ENCODE results near the gene SQSTM1. TPM values are rescaled to one million over a fixed set of nuclear protein-coding genes. Genes with fewer than 3 reads are reported as not detected.

Gene SQSTM1
- total and polyA plus RNA-seq, 2 of the 8 experiments (the other 6 are each of a cell fraction or from before 2014, with no cell fraction given), result 78.6 to 110 TPM

DNA sequence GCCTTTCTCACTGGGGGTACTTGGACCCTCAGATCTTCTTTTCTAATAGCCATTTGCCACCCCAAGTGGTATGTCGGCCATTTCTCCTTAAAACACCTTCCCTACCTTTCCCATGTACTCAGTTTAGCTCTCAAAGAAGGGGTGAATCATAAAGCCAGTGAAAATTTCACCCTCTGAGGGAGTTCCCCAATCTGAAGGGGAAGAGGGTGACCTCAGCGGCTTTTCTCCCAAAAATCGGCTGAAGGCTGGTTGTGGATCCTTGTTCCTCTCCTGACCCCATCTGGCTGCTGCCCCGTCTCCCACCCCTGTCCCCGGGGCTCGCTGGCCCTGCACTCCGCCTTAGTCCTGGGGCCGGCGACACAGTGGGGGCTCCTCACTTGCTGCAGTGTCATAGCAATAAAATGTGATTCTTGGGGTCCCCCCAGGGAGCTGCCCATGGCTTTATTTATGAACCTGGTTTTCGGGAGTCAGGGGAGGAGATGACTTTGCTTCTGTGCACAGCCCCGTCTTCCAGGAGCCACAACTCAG, 44.2 kb upstream of the SQSTM1 start:
- WGBS, 2 experiments (ENCODE audit: extremely low coverage in 1 of 2, insufficient coverage in 1 of 2, insufficient read length in 1 of 2, insufficient replicate concordance in 2 of 2, low coverage in 1 of 2, low lambda C conversion rate in 2 of 2, missing lambda C conversion rate in 1 of 2), result 95% methylated on average over 11 of the region's 11 CpGs; no CpG with 5 or more reads in 1 of the 2 experiments
- H2BK20ac ChIP-seq (ENCODE audit: low read length), result no peak overlapping the region
- no peak overlapping the region for H3K4me2 ChIP-seq (ENCODE audit: insufficient read depth in 1 of 2, low read depth in 2 of 2, low read length in 2 of 2)
- no peak overlapping the region for H2BK15ac ChIP-seq (ENCODE audit: low read length)
- no peak overlapping the region for H2AFZ ChIP-seq (ENCODE audit: low read length)
- no peak overlapping the region for H2BK120ac ChIP-seq (replicated peaks; ENCODE audit: low read depth, low read length)
- no peak overlapping the region for H3K14ac ChIP-seq (ENCODE audit: insufficient read length)
- H3K9me3 ChIP-seq (ENCODE audit: insufficient read depth in 2 of 2, low read depth in 1 of 2, low read length in 1 of 2), result no peaks in the 10 kb centered on the region
- no peaks in the 10 kb centered on the region for H3K79me2 ChIP-seq (ENCODE audit: control insufficient read depth in 1 of 2, insufficient read depth in 2 of 2, low read length in 2 of 2)
- POLR2A ChIA-PET (ENCODE audit: partially characterized antibody), result interaction anchor here (0.6 to 2.2 kb wide), 3 partner anchors 9 to 20 kb away, joined by 3 to 10 read pairs (median 5); no protein-coding TSS in a partner anchor
- H4K8ac ChIP-seq (ENCODE audit: extremely low read depth, insufficient read depth, low read length), result no peak overlapping the region
- TF ChIP-seq SP1 (IDR thresholded peaks at IDR 0.05; ENCODE audit: low read depth, low read length) (no peak), TEAD4 (IDR thresholded peaks at IDR 0.05; ENCODE audit: low read depth, low read length) (no peak), TBP (IDR thresholded peaks at IDR 0.05; ENCODE audit: low read depth, low read length) (no peak), BCL11A (IDR thresholded peaks at IDR 0.05; ENCODE audit: low read depth in 2 of 2, low read length in 2 of 2) (no peak), TCF12 (IDR thresholded peaks at IDR 0.05; ENCODE audit: low read depth, low read length) (no peak), TAF1 (IDR thresholded peaks at IDR 0.05; ENCODE audit: low read depth, low read length) (no peak), RFX5 (IDR thresholded peaks at IDR 0.05; ENCODE audit: borderline replicate concordance, low read depth, low read length) (no peak), BACH1 (IDR thresholded peaks at IDR 0.05; ENCODE audit: low read length) (no peak), KDM1A (IDR thresholded peaks at IDR 0.05; ENCODE audit: borderline replicate concordance, low read length) (no peak), PHF8 (conservative IDR thresholded peaks at IDR 0.05; ENCODE audit: low read depth, low read length) (no peak)
- H3K79me1 ChIP-seq (ENCODE audit: low read depth, low read length), result no peaks in the 10 kb centered on the region; the same call in 1 of the 2 replicates
- CTCF ChIA-PET (ENCODE audit: partially characterized antibody), result interaction anchor here (0.8 to 4.0 kb wide), 6 partner anchors 12 to 44 kb away, joined by 3 to 32 read pairs (median 4); partner anchors contain the start of gene MAML1
- H3K9ac ChIP-seq (replicated peaks in 1 of 4; ENCODE audit: extremely low read depth in 1 of 4, low read depth in 3 of 4, low read length in 3 of 4), result no peak overlapping the region
- no peak overlapping the region for H3K4ac ChIP-seq (replicated peaks; ENCODE audit: insufficient read length, low read depth, low read length)
- no peak for FAIRE-seq
- no peak overlapping the region for H2AK5ac ChIP-seq (ENCODE audit: low read depth, low read length)
- no peak overlapping the region for H2BK5ac ChIP-seq (ENCODE audit: low read depth, low read length)
- H3K4me3 ChIP-seq (ENCODE audit: extremely low read depth in 1 of 4, insufficient read depth in 2 of 4, low read depth in 3 of 4, low read length in 4 of 4), result no peak overlapping the region
- no peak overlapping the region for H4K5ac ChIP-seq (ENCODE audit: insufficient read length, low read depth, low read length)
- H3K36me3 ChIP-seq (ENCODE audit: control insufficient read depth in 2 of 4, insufficient read depth in 4 of 4, low read length in 3 of 4), result peaks cover 15 to 43% (median 41%) of the 10 kb centered on the region in 4 experiments; a peak in 7 of 8 replicates
- no peaks in the 10 kb centered on the region for H3K23me2 ChIP-seq (ENCODE audit: low read depth, low read length)
- H3K23ac ChIP-seq (ENCODE audit: insufficient read length), result no peak overlapping the region
- no peak for DNase-seq (ENCODE audit: low read depth in 1 of 2, low spot score in 2 of 2)
- no peak overlapping the region for H2BK12ac ChIP-seq (ENCODE audit: low read depth, low read length)
- H3K56ac ChIP-seq (replicated peaks; ENCODE audit: insufficient read length, low read depth, low read length), result no peak overlapping the region
- H3K18ac ChIP-seq (ENCODE audit: extremely low read depth, low read length), result no peak overlapping the region
- H3K27me3 ChIP-seq (replicated peaks in 1 of 4; ENCODE audit: control insufficient read depth in 3 of 4, extremely low read depth in 1 of 4, insufficient read depth in 3 of 4, low read length in 3 of 4), result no peaks in the 10 kb centered on the region
- no peaks in the 10 kb centered on the region for H3K4me1 ChIP-seq (replicated peaks in 1 of 4; ENCODE audit: control insufficient read depth in 3 of 4, insufficient read depth in 4 of 4, low read length in 3 of 4)
- no peak overlapping the region for H4K91ac ChIP-seq (replicated peaks; ENCODE audit: insufficient read length, low read length)
- H3K27ac ChIP-seq (ENCODE audit: low read depth, low read length), result no peak overlapping the region
- H4K20me1 ChIP-seq (replicated peaks in 1 of 2; ENCODE audit: control insufficient read depth in 1 of 2, insufficient read depth in 2 of 2, low read length in 2 of 2), result peaks cover 0 to 6% of the 10 kb centered on the region in 2 experiments

Data from H1 (cell line).